Naive thymus-derived CD4-positive, alpha-beta T cell (primary cell): ENCODE measurements around the gene MLLT1. TPM values are rescaled to one million over a fixed set of nuclear protein-coding genes. Genes with fewer than 3 reads are reported as not detected.

ENCODE experiments used
- ATAC-seq: fragments of 150-1000 bp; cut with Tn5 transposase; 2 replicates; pipeline ENCODE4 v1.10.0; 2021; ENCODE audit warnings: mild to moderate bottlenecking, moderate library complexity
- CTCF ChIA-PET: fragments of 350-600 bp; sonication (Branson Sonifier 250); formaldehyde crosslinking; loops from one replicate; lab custom pipeline; 2021; ENCODE audit warnings: antibody characterized with exemption; lab: Charles Lee
- POLR2A ChIA-PET: fragments of 350-600 bp; sonication (Branson Sonifier 250); formaldehyde crosslinking; loops from one replicate; lab custom pipeline; 2021; ENCODE audit warnings: antibody characterized with exemption, inconsistent platforms; lab: Charles Lee
- DNase-seq, 9 donors: peaks; one replicate each; pipeline versions ENCODE4 v3.0.0 to v3.0.0-alpha.2; 2020 to 2022; ENCODE audit warnings: mixed read lengths in 1 of 9
- H3K27ac ChIP-seq: one replicate; pipeline ENCODE4 v1.7.0; 2013; ENCODE audit warnings: mild to moderate bottlenecking, low read depth, low read length, moderate library complexity
- H3K27me3 ChIP-seq, 2 donors: one replicate each; pipeline ENCODE4 v1.7.0; 2013; ENCODE audit warnings: low read length in 2 of 2, mild to moderate bottlenecking in 2 of 2, moderate library complexity in 2 of 2; ENCODE audit not compliant: control insufficient read depth in 2 of 2, insufficient read depth in 2 of 2
- H3K36me3 ChIP-seq, 3 experiments: 1 replicate in 2 of 3; 2 replicates in 1 of 3; pipeline ENCODE4 v1.7.0; 2013; ENCODE audit warnings: low read length in 3 of 3, mild to moderate bottlenecking in 3 of 3, moderate library complexity in 1 of 3; ENCODE audit not compliant: insufficient read depth in 3 of 3, control insufficient read depth in 2 of 3
- H3K4me1 ChIP-seq, 2 donors: one replicate each; pipeline ENCODE4 v1.7.0; 2013; ENCODE audit warnings: low read length in 2 of 2, mild to moderate bottlenecking in 2 of 2, moderate library complexity in 1 of 2; ENCODE audit not compliant: control insufficient read depth in 2 of 2, insufficient read depth in 2 of 2
- H3K4me3 ChIP-seq: 2 replicates; pipeline ENCODE4 v1.7.0; 2013; ENCODE audit warnings: mild to moderate bottlenecking, low read length
- H3K9me3 ChIP-seq, 3 experiments: 1 replicate in 2 of 3; 2 replicates in 1 of 3; pipeline ENCODE4 v1.7.0; 2013; ENCODE audit warnings: low read length in 3 of 3; ENCODE audit not compliant: control insufficient read depth in 2 of 3
- H3K27ac Mint-ChIP-seq, 9 donors: one replicate each; pipeline ENCODE4 v1.8.0; 2020 to 2022; ENCODE audit warnings: mixed read lengths in 9 of 9, mild to moderate bottlenecking in 8 of 9, moderate library complexity in 5 of 9, inconsistent platforms in 2 of 9
- H3K27me3 Mint-ChIP-seq, 5 donors: one replicate each; pipeline ENCODE4 v1.8.0; 2021 to 2022; ENCODE audit warnings: mixed read lengths in 5 of 5, mild to moderate bottlenecking in 1 of 5
- H3K36me3 Mint-ChIP-seq, 5 donors: one replicate each; pipeline ENCODE4 v1.8.0; 2020 to 2022; ENCODE audit warnings: mixed read lengths in 5 of 5, mild to moderate bottlenecking in 3 of 5, inconsistent platforms in 1 of 5
- H3K4me1 Mint-ChIP-seq, 7 donors: one replicate each; pipeline ENCODE4 v1.8.0; 2020 to 2022; ENCODE audit warnings: mixed read lengths in 7 of 7, mild to moderate bottlenecking in 3 of 7, inconsistent platforms in 1 of 7
- H3K4me3 Mint-ChIP-seq, 10 donors: one replicate each; pipeline ENCODE4 v1.8.0; 2020 to 2022; ENCODE audit warnings: mild to moderate bottlenecking in 10 of 10, mixed read lengths in 10 of 10, moderate library complexity in 6 of 10, inconsistent platforms in 2 of 10
- H3K9me3 Mint-ChIP-seq, 11 donors: one replicate each; pipeline ENCODE4 v1.8.0; 2020 to 2022; ENCODE audit warnings: mixed read lengths in 11 of 11, mild to moderate bottlenecking in 4 of 11, inconsistent platforms in 1 of 11, moderate library complexity in 1 of 11
- intact Hi-C, 2 donors: fragments of 100-400 bp; cut with micrococcal nuclease; formaldehyde crosslinking; loops; one replicate each; pipeline ENCODE4 v1.15.1; 2023
- polyA plus RNA-seq, 2 donors: library from polyadenylated mRNA; unstranded; fragments of 300-500 nt; fragmentation: Illumina TruSeq; gene quantifications; one replicate each; pipeline ENCODE4 v1.2.3, GENCODE V29; 2021
- total RNA-seq, 6 experiments: library from RNA in 5 of 6; stranded (reverse) in 5 of 6; gene quantifications; 1 replicate in 5 of 6; 2 replicates in 1 of 6; pipeline ENCODE4 v1.2.3 and lab custom pipeline; 2021 to 2026

The MLLT1 gene
- total and polyA plus RNA-seq, 7 experiments from 2014 or later: 0.57 to 47.5 (median 37.5) TPM

- ChIA-PET CTCF (interaction anchor here (0.7 kb wide), 1 partner anchor 48 kb away, joined by 3 read pairs; no protein-coding TSS in a partner anchor), POLR2A (no interaction called here)
- no peak for ATAC-seq
Measured at GRCh38 chr19:6252066-6252465, 27.7 kb downstream of the MLLT1 start.

GRCh38 chr19:6250909-6251308 lies 28.9 kb downstream of the MLLT1 start:
- Mint-ChIP-seq H3K27me3 (no peaks in the 10 kb centered on the region), H3K9me3 (peaks cover 0 to 4% (median 0%) of the 10 kb centered on the region in 11 donors), H3K4me1 (peaks cover 16 to 69% (median 51%) of the 10 kb centered on the region in 7 donors), H3K36me3 (peaks cover 0 to 38% (median 17%) of the 10 kb centered on the region in 5 donors), H3K4me3 (no peak overlapping the region), H3K27ac (no peak overlapping the region)
- H3K4me3 ChIP-seq: no peak overlapping the region
- no peaks in the 10 kb centered on the region for H3K4me1 ChIP-seq
- no peaks in the 10 kb centered on the region for H3K27me3 ChIP-seq
- CTCF ChIA-PET: no interaction called here
- POLR2A ChIA-PET: interaction anchor here (0.6 to 0.7 kb wide), 2 partner anchors 20 to 887 kb away, joined by 3 to 4 read pairs; no protein-coding TSS in a partner anchor
- no peak overlapping the region for H3K27ac ChIP-seq
- intact Hi-C loops: no loop called here
- ATAC-seq: no peak
- H3K36me3 ChIP-seq: peaks cover 0 to 16% (median 0%) of the 10 kb centered on the region in 3 experiments
- no peak for DNase-seq
- H3K9me3 ChIP-seq: no peaks in the 10 kb centered on the region

More at GRCh38 chr19:6252066-6252465, 27.7 kb downstream of the MLLT1 start:
- Histone ChIP-seq H3K36me3 (peaks cover 0 to 16% (median 0%) of the 10 kb centered on the region in 3 experiments), H3K4me3 (no peak overlapping the region), H3K4me1 (no peaks in the 10 kb centered on the region), H3K27me3 (no peaks in the 10 kb centered on the region), H3K9me3 (no peaks in the 10 kb centered on the region), H3K27ac (no peak overlapping the region)
- DNase-seq: no peak
- Mint-ChIP-seq H3K36me3 (peaks cover 0 to 33% (median 14%) of the 10 kb centered on the region in 5 donors), H3K27me3 (no peaks in the 10 kb centered on the region), H3K9me3 (no peaks in the 10 kb centered on the region), H3K4me3 (no peak overlapping the region), H3K4me1 (peaks cover 12 to 62% (median 54%) of the 10 kb centered on the region in 7 donors), H3K27ac (peak overlapping the region in 1 of 9 donors; percentile 30)
- intact Hi-C loops: no loop called here

DNA sequence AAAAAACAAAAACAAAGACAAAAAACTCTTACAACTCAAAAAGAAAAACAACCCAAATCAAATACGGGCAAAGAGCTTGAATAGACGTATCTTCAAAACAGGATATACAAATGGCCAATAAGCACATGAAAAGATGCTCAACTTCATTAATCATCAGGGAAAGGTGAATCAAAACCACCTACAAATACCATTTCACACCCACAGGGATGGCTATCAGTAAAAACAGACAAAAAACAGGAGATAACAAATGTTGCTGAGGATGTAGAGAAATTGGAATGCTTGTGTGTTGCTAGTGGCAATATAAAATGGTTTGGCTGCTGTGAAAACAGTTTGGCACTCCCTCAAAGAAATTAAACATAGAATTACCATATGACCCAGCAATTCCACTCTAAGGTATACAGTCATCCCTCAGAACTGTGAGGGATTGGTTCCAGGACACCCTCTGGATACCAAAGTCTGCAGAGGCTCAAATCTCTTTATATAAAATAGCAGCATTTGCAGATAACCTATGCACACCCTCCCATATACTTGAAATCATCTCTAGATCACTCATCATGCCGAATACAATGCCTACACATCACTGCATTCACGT lies 29.7 kb downstream of the MLLT1 start:
- POLR2A ChIA-PET: no interaction called here
- CTCF ChIA-PET: interaction anchor here (0.6 kb wide), 1 partner anchor 58 kb away, joined by 4 read pairs; no protein-coding TSS in a partner anchor
- DNase-seq (no peak), ATAC-seq (no peak)
- H3K36me3 ChIP-seq: peaks cover 0 to 16% (median 0%) of the 10 kb centered on the region in 3 experiments
- Mint-ChIP-seq H3K4me1 (peaks cover 16 to 70% (median 51%) of the 10 kb centered on the region in 7 donors), H3K4me3 (peak overlapping the region in 1 of 10 donors; percentile 2), H3K27me3 (no peaks in the 10 kb centered on the region), H3K9me3 (peaks cover 0 to 4% (median 0%) of the 10 kb centered on the region in 11 donors), H3K27ac (no peak overlapping the region), H3K36me3 (peaks cover 0 to 38% (median 18%) of the 10 kb centered on the region in 5 donors)
- H3K4me1 ChIP-seq: no peaks in the 10 kb centered on the region
- intact Hi-C loops: no loop called here
- no peaks in the 10 kb centered on the region for H3K27me3 ChIP-seq
- H3K9me3 ChIP-seq: no peaks in the 10 kb centered on the region
- H3K27ac ChIP-seq: no peak overlapping the region
- no peak overlapping the region for H3K4me3 ChIP-seq

DNA sequence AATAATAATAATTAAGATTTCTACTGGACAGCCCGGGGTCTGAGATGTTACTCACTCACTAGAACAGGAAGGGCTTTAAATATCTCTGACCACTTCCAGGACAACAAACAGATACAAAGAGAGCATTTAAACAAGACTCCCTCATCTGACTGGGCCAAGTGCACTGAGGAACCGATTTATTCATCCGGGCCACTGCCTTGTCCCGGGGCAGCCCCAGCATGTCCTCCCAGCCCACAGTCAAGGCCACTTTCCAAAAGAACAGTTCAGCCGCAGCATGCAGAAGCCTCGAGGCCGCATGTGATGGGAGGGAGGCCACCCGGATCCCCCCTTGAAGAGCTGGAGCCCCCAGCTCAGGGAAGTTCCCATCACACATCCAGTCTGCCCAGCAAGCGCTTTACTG lies 30.5 kb downstream of the MLLT1 start:
- Histone ChIP-seq H3K4me1 (peaks cover under 1 to 1% of the 10 kb centered on the region in 2 donors), H3K27me3 (no peaks in the 10 kb centered on the region), H3K9me3 (no peaks in the 10 kb centered on the region), H3K36me3 (peaks cover 0 to 12% (median 0%) of the 10 kb centered on the region in 3 experiments), H3K4me3 (no peak overlapping the region), H3K27ac (no peak overlapping the region)
- Mint-ChIP-seq H3K4me1 (peaks cover 20 to 70% (median 58%) of the 10 kb centered on the region in 7 donors), H3K4me3 (no peak overlapping the region), H3K27me3 (no peaks in the 10 kb centered on the region), H3K36me3 (peaks cover 0 to 35% (median 15%) of the 10 kb centered on the region in 5 donors), H3K27ac (no peak overlapping the region), H3K9me3 (peaks cover 0 to 4% (median 0%) of the 10 kb centered on the region in 11 donors)
- intact Hi-C loops: no loop called here
- CTCF ChIA-PET: interaction anchor here (1.2 kb wide), 1 partner anchor 9 kb away, joined by 4 read pairs; no protein-coding TSS in a partner anchor
- DNase-seq (no peak), ATAC-seq (no peak)
- POLR2A ChIA-PET: no interaction called here

GRCh38 chr19:6248844-6249243 lies 30.9 kb downstream of the MLLT1 start:
- peaks cover 0 to 33% (median 15%) of the 10 kb centered on the region in 5 donors for H3K36me3 Mint-ChIP-seq
- Histone ChIP-seq H3K9me3 (no peaks in the 10 kb centered on the region), H3K4me3 (no peak overlapping the region), H3K27ac (no peak overlapping the region), H3K36me3 (peaks cover 0 to 8% (median 0%) of the 10 kb centered on the region in 3 experiments), H3K4me1 (peaks cover 5% of the 10 kb centered on the region in 2 donors), H3K27me3 (no peaks in the 10 kb centered on the region)
- no peak for DNase-seq
- intact Hi-C loops: no loop called here
- peaks cover 25 to 74% (median 60%) of the 10 kb centered on the region in 7 donors for H3K4me1 Mint-ChIP-seq
- CTCF ChIA-PET: interaction anchor here (1.2 kb wide), 1 partner anchor 9 kb away, joined by 4 read pairs; no protein-coding TSS in a partner anchor
- POLR2A ChIA-PET: no interaction called here
- peak overlapping the region in 1 of 9 donors; percentile 17 for H3K27ac Mint-ChIP-seq
- H3K4me3 Mint-ChIP-seq: no peak overlapping the region
- ATAC-seq: no peak
- H3K27me3 Mint-ChIP-seq: no peaks in the 10 kb centered on the region
- peaks cover 0 to 4% (median 0%) of the 10 kb centered on the region in 11 donors for H3K9me3 Mint-ChIP-seq

DNA sequence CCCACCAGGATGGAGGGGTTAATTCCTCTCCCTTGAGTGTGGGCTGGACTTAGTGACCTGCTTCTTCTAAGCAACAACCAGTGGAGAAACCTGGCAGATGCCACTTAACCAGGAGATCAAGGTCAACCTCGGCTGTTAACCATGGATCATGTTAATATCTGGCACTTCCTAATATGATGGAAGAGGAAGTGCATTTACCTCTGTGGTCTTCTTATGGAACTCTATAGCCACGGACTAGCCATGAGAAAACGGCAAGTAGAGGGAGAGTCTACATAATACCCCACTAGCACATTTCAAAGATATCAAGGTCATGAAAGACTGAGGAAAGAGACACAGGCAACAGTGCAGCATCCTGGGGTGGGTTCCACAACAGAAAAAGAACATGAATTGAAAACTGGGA lies 31.4 kb downstream of the MLLT1 start:
- Histone ChIP-seq H3K36me3 (peaks cover 0 to 6% (median 0%) of the 10 kb centered on the region in 3 experiments), H3K27ac (no peak overlapping the region), H3K9me3 (no peaks in the 10 kb centered on the region), H3K4me1 (peaks cover 5% of the 10 kb centered on the region in 2 donors), H3K27me3 (no peaks in the 10 kb centered on the region), H3K4me3 (no peak overlapping the region)
- H3K36me3 Mint-ChIP-seq: peaks cover 0 to 33% (median 15%) of the 10 kb centered on the region in 5 donors
- intact Hi-C loops: no loop called here
- DNase-seq: no peak
- peak overlapping the region in 1 of 9 donors; percentile 17 for H3K27ac Mint-ChIP-seq
- peaks cover 30 to 73% (median 60%) of the 10 kb centered on the region in 7 donors for H3K4me1 Mint-ChIP-seq
- H3K4me3 Mint-ChIP-seq: no peak overlapping the region
- no peak for ATAC-seq
- ChIA-PET CTCF (no interaction called here), POLR2A (no interaction called here)
- H3K9me3 Mint-ChIP-seq: peaks cover 0 to 4% (median 0%) of the 10 kb centered on the region in 11 donors
- H3K27me3 Mint-ChIP-seq: no peaks in the 10 kb centered on the region
